ENCODE results near the gene KRT75.
"Not testable (repeated sequence)": the region's sequence is repeated elsewhere in the genome, so short reads cannot be mapped to it uniquely, and the experiment has no call there.

KRT75 gene

GRCh38 chr12:52415870-52416750 lies 18.1 kb downstream of the KRT75 start:
- no peak for DNase-seq

GRCh38 chr12:52414936-52415335 lies 19.2 kb downstream of the KRT75 start:
- DNase-seq: no peak

- DNase-seq: no peak
These were observed 20.3 kb downstream of the KRT75 start for GRCh38 chr12:52413782-52414345.

GRCh38 chr12:52413202-52413601 lies 21.0 kb downstream of the KRT75 start:
- DNase-seq: no peak

GRCh38 chr12:52411815-52412214 lies 22.4 kb downstream of the KRT75 start:
- DNase-seq: no peak

GRCh38 chr12:52410589-52411248 lies 23.5 kb downstream of the KRT75 start:
- DNase-seq: not testable (repeated sequence)

- no peak for DNase-seq
These were observed 26.3 kb downstream of the KRT75 start for GRCh38 chr12:52407918-52408317.

- DNase-seq: no peak
These were observed 28.2 kb downstream of the KRT75 start, which contains the start of gene KRT82 for GRCh38 chr12:52405922-52406385. KRT82 (minus strand) TSS chr12:52406335; CDS start chr12:52406277, 58 bp downstream.

GRCh38 chr12:52404951-52405350 lies 29.2 kb downstream of the KRT75 start:
- DNase-seq: no peak

GRCh38 chr12:52403561-52403960 lies 30.6 kb downstream of the KRT75 start:
- no peak for DNase-seq

GRCh38 chr12:52402873-52403540 lies 31.2 kb downstream of the KRT75 start:
- DNase-seq: no peak

- DNase-seq: no peak
These were observed 31.8 kb downstream of the KRT75 start for GRCh38 chr12:52402377-52402776.

- no peak for DNase-seq
These were observed 32.2 kb downstream of the KRT75 start for GRCh38 chr12:52401926-52402325.

GRCh38 chr12:52401526-52401925 lies 32.6 kb downstream of the KRT75 start:
- DNase-seq: no peak

- no peak for DNase-seq
These were observed 33.3 kb downstream of the KRT75 start for GRCh38 chr12:52400906-52401305.

- no peak for DNase-seq
These were observed 34.4 kb downstream of the KRT75 start for GRCh38 chr12:52399756-52400155.

- no peak for DNase-seq
These were observed 36.0 kb downstream of the KRT75 start for GRCh38 chr12:52398176-52398575.

GRCh38 chr12:52396656-52397055 lies 37.5 kb downstream of the KRT75 start:
- no peak for DNase-seq

GRCh38 chr12:52395761-52396434 lies 38.3 kb downstream of the KRT75 start:
- no peak for DNase-seq

GRCh38 chr12:52394836-52395405 lies 39.2 kb downstream of the KRT75 start:
- no peak for DNase-seq

- no peak for DNase-seq
These were observed 41.6 kb downstream of the KRT75 start for GRCh38 chr12:52392465-52393007.

- DNase-seq: no peak
These were observed 42.6 kb downstream of the KRT75 start for GRCh38 chr12:52391618-52392002.
